Left ventricle myocardium inferior (tissue), 1 donor: ENCODE results near the gene PLEKHG4B. TPM values are rescaled to one million over a fixed set of nuclear protein-coding genes. Genes with fewer than 3 reads are reported as not detected.

Source experiments
- DNase-seq: peaks from one replicate; pipeline ENCODE4 v3.0.0-alpha.2; 2020
- H3K27ac ChIP-seq: fragments of 200-600 bp; replicated peaks from 2 replicates; pipeline ENCODE4 v1.8.0; 2021
- H3K27me3 ChIP-seq: fragments of 200-600 bp; 2 replicates; pipeline ENCODE4 v1.8.0; 2021; ENCODE audit warnings: low read depth
- H3K36me3 ChIP-seq: fragments of 200-600 bp; 2 replicates; pipeline ENCODE4 v1.8.0; 2021
- H3K4me1 ChIP-seq: fragments of 200-600 bp; 2 replicates; pipeline ENCODE4 v1.8.0; 2021
- H3K4me3 ChIP-seq: fragments of 200-600 bp; 2 replicates; pipeline ENCODE4 v1.8.0; 2021; ENCODE audit warnings: mild to moderate bottlenecking, moderate library complexity
- H3K9me3 ChIP-seq: fragments of 200-600 bp; replicated peaks from 2 replicates; pipeline ENCODE4 v1.8.0; 2021
- intact Hi-C: fragments of 100-400 bp; cut with micrococcal nuclease; formaldehyde crosslinking; loops from one replicate; pipeline ENCODE4 v1.11.0; 2022
- total RNA-seq: library from RNA; stranded (reverse); fragmentation: NEBNext Ultra II Directional; extraction: Animal tissue kit (Norgen Biotek cat#: 25700); gene quantifications from one replicate; pipeline ENCODE4 v1.2.1, GENCODE V29; 2021
- TF ChIP-seq, protein P1 (sequence below): fragments of 200-600 bp; IDR thresholded peaks from 2 replicates; pipeline ENCODE4 v1.8.0; 2021; ENCODE audit warnings: antibody characterized with exemption, mild to moderate bottlenecking, borderline replicate concordance
- donor health status: DM: no; HTN: yes; CAD: no; lungs with severe emphysema.

The PLEKHG4B gene
- total RNA-seq, 1 donor from 2014 or later = not detected

DNA sequence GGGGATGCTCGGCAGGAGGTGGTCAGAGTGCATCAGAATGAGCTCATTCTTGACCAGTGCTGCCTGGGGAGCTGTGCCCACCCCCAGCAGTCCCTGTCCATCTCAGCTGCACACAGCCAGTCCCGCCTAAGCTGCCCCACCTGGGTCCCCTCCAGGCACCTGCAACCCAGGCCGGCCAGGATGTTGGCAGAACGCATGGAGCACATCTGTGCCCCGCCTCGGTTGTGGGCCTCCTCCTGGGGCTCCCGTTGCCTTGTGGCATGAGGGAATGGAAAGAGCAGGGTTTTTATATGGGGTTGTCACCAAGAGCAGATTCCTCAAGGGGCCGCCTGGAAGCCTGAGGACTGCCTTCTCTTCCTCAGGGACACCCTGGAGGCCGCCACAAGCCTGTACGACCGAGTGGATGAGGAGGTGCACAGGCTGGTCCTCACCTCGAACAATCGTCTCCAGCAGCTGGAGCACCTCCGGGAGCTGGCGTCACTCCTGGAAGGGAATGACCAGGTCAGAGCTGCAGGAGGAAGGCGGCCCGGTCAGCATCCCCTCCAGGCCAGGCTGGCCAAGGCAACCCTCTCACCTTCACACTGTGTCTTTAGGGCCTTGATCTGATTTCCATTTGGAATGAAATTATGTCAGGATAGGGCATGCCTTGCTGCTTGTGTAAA is 64.6 kb downstream of the PLEKHG4B start:
- peaks cover 54% of the 10 kb centered on the region for H3K27me3 ChIP-seq
- no peak overlapping the region for H3K4me3 ChIP-seq
- H3K4me1 ChIP-seq = no peaks in the 10 kb centered on the region
- TF ChIP-seq, protein P1, sequence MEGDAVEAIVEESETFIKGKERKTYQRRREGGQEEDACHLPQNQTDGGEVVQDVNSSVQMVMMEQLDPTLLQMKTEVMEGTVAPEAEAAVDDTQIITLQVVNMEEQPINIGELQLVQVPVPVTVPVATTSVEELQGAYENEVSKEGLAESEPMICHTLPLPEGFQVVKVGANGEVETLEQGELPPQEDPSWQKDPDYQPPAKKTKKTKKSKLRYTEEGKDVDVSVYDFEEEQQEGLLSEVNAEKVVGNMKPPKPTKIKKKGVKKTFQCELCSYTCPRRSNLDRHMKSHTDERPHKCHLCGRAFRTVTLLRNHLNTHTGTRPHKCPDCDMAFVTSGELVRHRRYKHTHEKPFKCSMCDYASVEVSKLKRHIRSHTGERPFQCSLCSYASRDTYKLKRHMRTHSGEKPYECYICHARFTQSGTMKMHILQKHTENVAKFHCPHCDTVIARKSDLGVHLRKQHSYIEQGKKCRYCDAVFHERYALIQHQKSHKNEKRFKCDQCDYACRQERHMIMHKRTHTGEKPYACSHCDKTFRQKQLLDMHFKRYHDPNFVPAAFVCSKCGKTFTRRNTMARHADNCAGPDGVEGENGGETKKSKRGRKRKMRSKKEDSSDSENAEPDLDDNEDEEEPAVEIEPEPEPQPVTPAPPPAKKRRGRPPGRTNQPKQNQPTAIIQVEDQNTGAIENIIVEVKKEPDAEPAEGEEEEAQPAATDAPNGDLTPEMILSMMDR = no peak
- intact Hi-C loops = no loop called here
- H3K36me3 ChIP-seq = no peaks in the 10 kb centered on the region
- H3K27ac ChIP-seq = no peak overlapping the region
- DNase-seq = no peak
- H3K9me3 ChIP-seq = no peaks in the 10 kb centered on the region

DNA sequence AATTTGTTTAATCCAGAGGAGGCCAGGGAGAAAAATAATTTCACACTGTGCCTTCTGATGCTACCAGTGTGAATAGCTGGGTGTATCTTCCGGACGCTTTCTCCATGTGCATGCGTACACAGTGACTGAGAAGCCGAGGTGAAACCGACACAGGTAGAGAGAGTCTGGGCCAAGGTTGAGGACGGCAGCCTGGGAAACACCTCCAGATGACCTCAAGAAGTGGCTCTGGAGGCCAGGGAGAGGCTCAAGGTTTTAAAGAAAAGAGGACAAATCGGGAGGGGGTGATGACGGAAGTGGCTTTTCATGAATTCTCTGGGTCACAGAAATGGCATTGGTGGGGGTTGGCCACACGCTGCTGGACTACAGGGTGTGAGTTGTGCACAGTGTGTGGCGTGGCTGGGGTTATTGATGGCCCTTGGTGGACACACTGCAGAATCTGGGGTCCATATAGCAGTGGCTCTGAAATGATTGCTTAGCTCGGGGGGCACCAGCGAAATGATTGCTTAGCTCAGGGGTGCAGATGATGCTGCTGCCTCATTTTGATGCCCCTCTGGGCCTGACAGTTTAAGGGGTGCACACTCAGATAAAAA is 65.3 kb downstream of the PLEKHG4B start:
- no peak overlapping the region for H3K27ac ChIP-seq
- H3K4me3 ChIP-seq = no peak overlapping the region
- no peaks in the 10 kb centered on the region for H3K36me3 ChIP-seq
- H3K4me1 ChIP-seq = no peaks in the 10 kb centered on the region
- TF ChIP-seq, protein P1 = no peak
- no peaks in the 10 kb centered on the region for H3K9me3 ChIP-seq
- DNase-seq = no peak
- H3K27me3 ChIP-seq = peaks cover 54% of the 10 kb centered on the region
- intact Hi-C loops = no loop called here

DNA sequence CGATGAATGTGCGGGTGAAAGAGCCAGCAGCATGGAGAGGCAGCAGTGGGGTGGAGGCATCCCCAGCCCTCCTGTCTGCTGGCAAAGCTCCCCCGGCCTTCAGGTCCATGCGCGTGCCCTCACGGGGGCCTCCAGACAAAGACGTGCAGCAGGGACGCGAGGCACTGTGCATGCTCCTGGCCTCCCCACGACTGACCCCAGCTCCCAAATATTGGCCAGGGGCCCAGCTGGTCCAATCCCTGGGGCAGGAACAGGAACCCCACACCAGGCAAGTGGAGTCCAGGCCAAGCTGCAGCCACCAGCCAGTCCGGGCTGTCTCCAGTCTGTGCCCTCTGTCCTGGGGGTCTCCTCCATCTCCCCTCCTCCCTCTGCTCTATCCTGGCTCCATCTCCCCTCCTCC is 65.8 kb downstream of the PLEKHG4B start:
- Histone ChIP-seq H3K4me3 (no peak overlapping the region), H3K4me1 (no peaks in the 10 kb centered on the region), H3K36me3 (no peaks in the 10 kb centered on the region), H3K9me3 (no peaks in the 10 kb centered on the region), H3K27ac (no peak overlapping the region), H3K27me3 (peaks cover 59% of the 10 kb centered on the region)
- no peak for DNase-seq
- intact Hi-C loops = no loop called here
- TF ChIP-seq, protein P1 = no peak

DNA sequence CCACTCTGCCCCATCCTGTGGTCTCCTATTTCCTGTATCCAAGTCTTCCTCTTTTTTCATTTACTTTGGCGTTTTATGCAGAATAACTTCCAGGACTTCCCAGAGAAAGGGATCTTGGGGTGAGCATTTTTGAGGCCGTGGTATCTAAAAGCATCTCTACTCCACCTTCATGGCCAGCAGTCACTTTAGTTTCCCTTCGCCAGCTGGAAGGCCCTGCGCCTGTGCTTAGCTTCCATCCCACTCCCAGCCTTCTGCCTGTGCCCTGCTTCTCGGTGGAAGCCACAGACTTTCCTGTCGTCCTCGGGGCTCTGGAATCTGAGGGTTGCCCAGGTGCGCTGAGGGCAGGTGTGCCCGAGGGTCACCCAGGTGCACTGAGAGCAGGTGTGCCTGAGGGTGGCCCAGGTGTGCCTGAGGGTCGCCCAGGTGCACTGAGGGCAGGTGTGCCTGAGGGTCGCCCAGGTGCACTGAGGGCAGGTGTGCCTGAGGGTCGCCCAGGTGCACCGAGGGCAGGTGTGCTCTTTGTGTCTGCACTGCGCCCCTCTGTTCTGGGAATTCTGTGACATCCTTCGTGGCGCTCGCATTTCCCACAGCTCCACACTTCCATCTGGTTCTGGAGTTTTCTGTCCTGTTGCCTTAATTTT is 67.0 kb downstream of the PLEKHG4B start:
- no peak for DNase-seq
- H3K27ac ChIP-seq = no peak overlapping the region
- no peaks in the 10 kb centered on the region for H3K4me1 ChIP-seq
- no peaks in the 10 kb centered on the region for H3K36me3 ChIP-seq
- H3K4me3 ChIP-seq = no peak overlapping the region
- TF ChIP-seq, protein P1 = no peak
- H3K9me3 ChIP-seq = no peaks in the 10 kb centered on the region
- intact Hi-C loops = no loop called here
- H3K27me3 ChIP-seq = peaks cover 61% of the 10 kb centered on the region

DNA sequence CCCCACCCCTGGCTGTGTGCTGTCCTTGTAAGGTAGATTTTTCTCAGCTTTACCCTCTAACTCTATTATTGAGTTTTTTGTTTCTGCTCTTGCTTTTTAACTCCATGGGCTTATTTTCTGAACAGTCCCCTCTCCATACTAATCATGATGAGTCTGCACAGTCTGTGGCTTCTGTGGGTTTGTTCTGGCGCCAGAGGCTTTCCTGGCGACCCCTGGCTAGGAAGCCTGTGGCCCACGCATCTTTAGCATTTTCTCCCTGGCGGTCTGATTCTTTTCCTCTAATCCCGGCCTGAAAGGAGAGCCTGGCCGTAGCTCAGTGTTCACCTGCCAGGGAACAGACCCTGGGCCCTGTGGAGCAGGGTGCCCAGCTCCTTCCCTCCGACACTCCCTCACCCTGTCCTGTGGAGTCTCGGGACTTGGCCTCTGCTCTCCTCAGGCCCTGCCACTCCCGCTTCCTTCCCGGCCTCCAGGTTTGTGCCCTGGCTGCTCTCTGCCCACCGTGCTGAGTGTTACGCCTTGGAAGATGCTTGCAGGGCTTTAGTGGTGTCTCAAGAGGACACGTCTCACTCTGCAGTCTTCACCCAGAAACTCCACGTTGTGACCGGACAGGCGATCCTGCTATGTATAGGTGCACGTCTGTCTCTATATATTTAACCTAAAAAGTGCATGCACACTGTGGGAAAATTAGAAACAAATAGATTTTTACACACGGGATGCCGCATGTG is 67.6 kb downstream of the PLEKHG4B start:
- no peak for DNase-seq
- Histone ChIP-seq H3K36me3 (no peaks in the 10 kb centered on the region), H3K9me3 (no peaks in the 10 kb centered on the region), H3K27me3 (peaks cover 61% of the 10 kb centered on the region), H3K27ac (no peak overlapping the region), H3K4me1 (no peaks in the 10 kb centered on the region), H3K4me3 (no peak overlapping the region)
- intact Hi-C loops = no loop called here
- TF ChIP-seq, protein P1 = no peak
